HepG2 (cell line): ENCODE measurements around the gene IFNAR2. TPM values are rescaled to one million over a fixed set of nuclear protein-coding genes. Genes with fewer than 3 reads are reported as not detected.

Experiments used
- ATAC-seq: fragments of 200-7000 bp; cut with Tn5 transposase; 3 replicates; pipeline ENCODE4 v1.9.1; 2020; ENCODE audit warnings: mild to moderate bottlenecking, moderate library complexity
- BruUV-seq: library from RNA; stranded (reverse); fragments of 400-500 nt; replicated peaks from 2 replicates; lab custom pipeline; 2021; lab: Mats Ljungman, UMichigan
- CTCF ChIA-PET: fragments of 300-600 bp; formaldehyde crosslinking; extraction: SDS; loops from one replicate; lab custom pipeline; 2021; ENCODE audit warnings: low total read pairs, inconsistent platforms, low intra/inter-chr PET ratio; lab: Yijun Ruan, JAX
- POLR2A ChIA-PET: fragments of 350-600 bp; sonication (Branson Sonifier 250); formaldehyde crosslinking; loops from one replicate; lab custom pipeline; 2020; ENCODE audit warnings: antibody characterized with exemption, inconsistent platforms; lab: Yijun Ruan, JAX
- DNase-seq: peaks from one replicate; pipeline ENCODE4 v3.0.0-alpha.2; 2015; ENCODE audit warnings: low spot score
- FAIRE-seq: peaks from 3 replicates; lab custom pipeline; 2011; peaks lifted over from hg19 to GRCh38; lab: Jason Lieb, UNC
- H2AFZ ChIP-seq: one replicate; pipeline ENCODE4 v1.6.1; 2011; ENCODE audit warnings: low read length, inconsistent platforms
- H3K27ac ChIP-seq: fragments of 300-600 bp; 3 replicates; pipeline ENCODE4 v1.8.0; 2011; ENCODE audit warnings: mixed run types, mild to moderate bottlenecking, mixed read lengths, low read length, inconsistent platforms; ENCODE audit not compliant: insufficient read depth; ENCODE audit errors: extremely low read length
- H3K27me3 ChIP-seq, 2 experiments: fragments of 200-600 bp in 1 of 2; 2 replicates in 1 of 2; 3 replicates in 1 of 2; pipeline versions ENCODE4 v1.6.0 to v1.8.0; 2011; ENCODE audit warnings: low read length in 2 of 2, mild to moderate bottlenecking in 2 of 2, moderate library complexity in 2 of 2, inconsistent platforms in 1 of 2; ENCODE audit not compliant: insufficient read depth in 2 of 2, control insufficient read depth in 1 of 2
- H3K36me3 ChIP-seq, 2 experiments: fragments of 200-600 bp in 1 of 2; replicated peaks in 1 of 2; 2 replicates in 1 of 2; 3 replicates in 1 of 2; pipeline versions ENCODE4 v1.5.1 to v1.8.0; 2011; ENCODE audit warnings: low read length in 2 of 2, inconsistent platforms in 1 of 2; ENCODE audit not compliant: insufficient read depth in 2 of 2, control insufficient read depth in 1 of 2
- H3K4me1 ChIP-seq: 2 replicates; pipeline ENCODE4 v1.5.1; 2012; ENCODE audit warnings: low read length, inconsistent platforms; ENCODE audit not compliant: insufficient read depth
- H3K4me2 ChIP-seq: 2 replicates; pipeline ENCODE4 v1.6.0; 2011; ENCODE audit warnings: low read depth, low read length, inconsistent platforms
- H3K4me3 ChIP-seq, 3 experiments: fragments of 200-600 bp in 1 of 3; sonication (generic), shearing (Covaris generic) in 1 of 3; replicated peaks in 1 of 3; 2 replicates each; pipeline ENCODE4 v1.5.1; 2011 to 2016; ENCODE audit warnings: low read length in 3 of 3, inconsistent platforms in 2 of 3, low read depth in 2 of 3, mild to moderate bottlenecking in 2 of 3, control low read depth in 1 of 3, mixed read lengths in 1 of 3; ENCODE audit not compliant: insufficient read depth in 1 of 3
- H3K79me2 ChIP-seq: one replicate; pipeline ENCODE4 v1.6.1; 2011; ENCODE audit warnings: low read length, inconsistent platforms; ENCODE audit not compliant: insufficient read depth
- H3K9ac ChIP-seq: 2 replicates; pipeline ENCODE4 v1.6.0; 2011; ENCODE audit warnings: mild to moderate bottlenecking, low read depth, low read length, inconsistent platforms; ENCODE audit not compliant: insufficient read depth
- H3K9me3 ChIP-seq: 2 replicates; pipeline ENCODE4 v1.5.1; 2012; ENCODE audit warnings: mild to moderate bottlenecking, low read length
- H4K20me1 ChIP-seq: 2 replicates; pipeline ENCODE4 v1.6.0; 2011; ENCODE audit warnings: inconsistent platforms, mild to moderate bottlenecking, low read length, moderate library complexity; ENCODE audit not compliant: insufficient read depth
- DPF2 ChIP-seq: sonication (generic); formaldehyde crosslinking; IDR thresholded peaks from 2 replicates; pipeline ENCODE4 v1.4.0; 2020; ENCODE audit warnings: mild to moderate bottlenecking, low read depth, missing genetic modification reagents, borderline replicate concordance
- GATA4 ChIP-seq: sonication (generic); IDR thresholded peaks from 2 replicates; pipeline ENCODE4 v1.6.1; 2016; ENCODE audit warnings: antibody characterized with exemption, low read depth, borderline replicate concordance
- IKZF1 ChIP-seq: fragments of 450-650 bp; IDR thresholded peaks from 2 replicates; pipeline ENCODE4 v1.7.1; 2016
- NFRKB ChIP-seq: fragments of 450-650 bp; IDR thresholded peaks from 2 replicates; pipeline ENCODE4 v1.6.1; 2017
- ZNF512B ChIP-seq: sonication (generic); formaldehyde crosslinking; IDR thresholded peaks from 2 replicates; pipeline ENCODE4 v1.5.1; 2020; ENCODE audit warnings: missing genetic modification reagents, mild to moderate bottlenecking, borderline replicate concordance
- ZNF768 ChIP-seq: sonication (generic); formaldehyde crosslinking; IDR thresholded peaks from 2 replicates; pipeline ENCODE4 v1.4.0; 2020; ENCODE audit warnings: missing genetic modification reagents
- WGBS: methylation state at CpG from one replicate; pipeline ENCODE4 v1.1.6; 2017; ENCODE audit warnings: low lambda C conversion rate; 5-methylcytosine and 5-hydroxymethylcytosine counted together
- in situ Hi-C: cut with HindIII; loops from 2 replicates; pipeline ENCODE4 v1.10.0; 2017; ENCODE audit warnings: low pct_unique_long_range_greater_than_20kb; ENCODE audit not compliant: extremely low pct_ligation_motif_present
- intact Hi-C: fragments of 100-400 bp; cut with micrococcal nuclease; formaldehyde crosslinking; loops from one replicate; pipeline ENCODE4 v1.10.0; 2022; ENCODE audit not compliant: unreplicated experiment
- polyA plus RNA-seq, 8 experiments: library from polyadenylated mRNA; depleted of rRNA in 3 of 8; stranded (reverse) in 7 of 8; unstranded in 1 of 8; fragments of >200 nt; fragmentation: Illumina TruSeq in 4 of 8; extraction: Trizol in 4 of 8; gene quantifications; 2 replicates each; pipeline versions ENCODE4 v1.2.1 to v1.2.3, GENCODE V29; 2011 to 2016; ENCODE audit warnings: low read depth in 4 of 8, missing spikeins in 1 of 8, mixed read lengths in 1 of 8; ENCODE audit not compliant: insufficient read depth in 1 of 8
- total RNA-seq, 5 experiments: library from RNA; depleted of rRNA; stranded (reverse); fragments of >200 nt; fragmentation: Illumina TruSeq; extraction: Trizol; gene quantifications; 2 replicates each; pipeline ENCODE4 v1.2.3, GENCODE V29; 2016; ENCODE audit warnings: low read depth in 1 of 5

IFNAR2 gene
- total and polyA plus RNA-seq, 2 of the 13 experiments (the other 11 are each of a cell fraction or from before 2014, with no cell fraction given), result 5.1 to 24.1 TPM

- peaks cover 43% of the 10 kb centered on the region for H3K4me1 ChIP-seq
- no peak for DNase-seq
These were observed 27.0 kb upstream of the IFNAR2 start for GRCh38 chr21:33202464-33203363.

More at GRCh38 chr21:33202464-33203363, 27.0 kb upstream of the IFNAR2 start:
- Histone ChIP-seq H3K9me3 (no peaks in the 10 kb centered on the region; the same call in 1 of the 2 replicates), H3K4me2 (peak overlapping the region; percentile 82), H3K27ac (peak overlapping the region; percentile 73), H3K4me3 (peak overlapping the region in 1 of 3 experiments; percentile 43; a peak in 1 of 6 replicates), H4K20me1 (no peaks in the 10 kb centered on the region), H3K9ac (no peak overlapping the region), H3K36me3 (no peaks in the 10 kb centered on the region), H2AFZ (no peak overlapping the region), H3K79me2 (no peaks in the 10 kb centered on the region), H3K27me3 (peaks cover 0 to 12% of the 10 kb centered on the region in 2 experiments; a peak in 2 of 5 replicates)
- POLR2A ChIA-PET, result interaction anchor here (0.8 to 1.6 kb wide), 5 partner anchors 24 to 122 kb away, joined by 4 to 7 read pairs (median 4); partner anchors contain the start of genes IFNAR1 and IL10RB
- BruUV-seq, result no TSS peak
- intact Hi-C loops, result loop anchor here (5.0 kb wide), 1 partner anchor 65 kb away; the partner anchor contains the start of gene IL10RB
- FAIRE-seq (peak; percentile 43), ATAC-seq (no peak)
- 90% methylated on average over 13 of the region's 16 CpGs for WGBS
- TF ChIP-seq DPF2 (CRISPR knock-in tag) (peak; percentile 17; the same call in 1 of the 2 replicates), NFRKB (no peak), GATA4 (no peak), ZNF768 (CRISPR knock-in tag) (peak; percentile 78), IKZF1 (0 out of 2 replicates have a peak, but pooled peaks have one; percentile 26), ZNF512B (0 out of 2 replicates have a peak, but pooled peaks have one; percentile 10)
- in situ Hi-C loops, result no loop called here
- CTCF ChIA-PET, result no interaction called here
